Esophagus squamous epithelium (tissue), 5 donors: ENCODE data around the gene SLBP. TPM values are rescaled to one million over a fixed set of nuclear protein-coding genes. Genes with fewer than 3 reads are reported as not detected.

Experiments
- DNase-seq: peaks from one replicate; lab custom pipeline; 2025; lab: John Stamatoyannopoulos, UW
- H3K27ac ChIP-seq, 4 donors: fragments of 200-600 bp; sonication (generic); one replicate each; pipeline ENCODE4 v1.5.1; 2016 to 2019; ENCODE audit warnings: mild to moderate bottlenecking in 1 of 4
- H3K27me3 ChIP-seq, 4 donors: fragments of 200-600 bp; sonication (generic); 1 replicate in 3 of 4; 2 replicates in 1 of 4; pipeline versions ENCODE4 v1.5.1 to v1.6.0; 2017 to 2021; ENCODE audit warnings: antibody characterized with exemption in 1 of 4
- H3K36me3 ChIP-seq, 3 donors: fragments of 200-600 bp; sonication (generic); one replicate each; pipeline ENCODE4 v1.5.1; 2016 to 2019
- H3K4me1 ChIP-seq, 3 donors: fragments of 200-600 bp; sonication (generic); one replicate each; pipeline ENCODE4 v1.5.1; 2017 to 2019
- H3K4me3 ChIP-seq, 4 donors: fragments of 200-600 bp; sonication (generic); 1 replicate in 3 of 4; 2 replicates in 1 of 4; pipeline ENCODE4 v1.5.1; 2016 to 2019; ENCODE audit warnings: mild to moderate bottlenecking in 2 of 4, moderate library complexity in 1 of 4
- H3K9me3 ChIP-seq, 3 donors: fragments of 200-600 bp; sonication (generic); one replicate each; pipeline ENCODE4 v1.5.1; 2016 to 2019
- POLR2A ChIP-seq, 4 donors: fragments of 450-650 bp; IDR thresholded peaks; one replicate each; pipeline ENCODE4 v1.6.1; 2017; ENCODE audit warnings: antibody characterized with exemption in 4 of 4, mild to moderate bottlenecking in 4 of 4, moderate library complexity in 3 of 4
- WGBS, 2 donors: methylation state at CpG; one replicate each; pipeline ENCODE4 v1.1.5; 2018; 5-methylcytosine and 5-hydroxymethylcytosine counted together
- intact Hi-C: fragments of 100-400 bp; cut with DNase I; formaldehyde crosslinking; loops from one replicate; pipeline ENCODE4 v1.15.0; 2022
- total RNA-seq, 4 donors: library from RNA; depleted of rRNA; stranded (reverse); fragments of >200 nt; gene quantifications; one replicate each; pipeline ENCODE4 v1.1.0, GENCODE V29; 2016
- TF ChIP-seq, protein P1 (sequence below), 6 experiments: fragments of 450-650 bp in 4 of 6; fragments of 200-600 bp in 2 of 6; sonication (generic) in 2 of 6; IDR thresholded peaks; one replicate each; pipeline ENCODE4 v1.5.1; 2016 to 2019; ENCODE audit warnings: antibody characterized with exemption in 6 of 6, mild to moderate bottlenecking in 4 of 6, moderate library complexity in 4 of 6
- donor health status: DM: yes; HTN: yes; CAD: no.

SLBP gene
- total RNA-seq, 4 donors from 2014 or later: 32.4 to 60.1 (median 48.6) TPM

DNA sequence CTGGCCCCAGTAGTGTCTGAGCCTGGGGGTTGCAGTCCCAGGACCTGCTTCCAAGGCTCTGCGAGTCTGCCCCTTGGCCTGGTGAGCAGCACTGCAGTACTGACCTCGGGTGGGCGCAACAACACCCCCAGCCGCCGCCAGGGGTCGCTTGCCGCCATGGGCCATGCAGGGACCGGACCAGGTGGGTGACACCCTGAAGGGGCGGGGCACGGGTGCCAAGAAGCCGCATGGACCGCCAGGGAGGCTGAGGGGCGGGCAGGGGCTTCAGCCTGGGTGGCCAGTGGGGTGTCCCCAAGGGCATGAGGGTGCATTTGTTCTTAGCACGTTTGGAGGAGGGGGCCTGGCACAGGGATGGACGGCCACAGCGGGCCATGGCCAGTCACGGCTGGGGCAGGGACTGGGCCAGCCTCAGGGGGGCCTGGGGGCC, 34.2 kb upstream of the SLBP start:
- H3K4me3 ChIP-seq: no peak overlapping the region
- peaks cover 0 to 10% (median 0%) of the 10 kb centered on the region in 4 donors for H3K27me3 ChIP-seq
- H3K4me1 ChIP-seq: peaks cover 12 to 36% (median 13%) of the 10 kb centered on the region in 3 donors
- TF ChIP-seq, protein P1, sequence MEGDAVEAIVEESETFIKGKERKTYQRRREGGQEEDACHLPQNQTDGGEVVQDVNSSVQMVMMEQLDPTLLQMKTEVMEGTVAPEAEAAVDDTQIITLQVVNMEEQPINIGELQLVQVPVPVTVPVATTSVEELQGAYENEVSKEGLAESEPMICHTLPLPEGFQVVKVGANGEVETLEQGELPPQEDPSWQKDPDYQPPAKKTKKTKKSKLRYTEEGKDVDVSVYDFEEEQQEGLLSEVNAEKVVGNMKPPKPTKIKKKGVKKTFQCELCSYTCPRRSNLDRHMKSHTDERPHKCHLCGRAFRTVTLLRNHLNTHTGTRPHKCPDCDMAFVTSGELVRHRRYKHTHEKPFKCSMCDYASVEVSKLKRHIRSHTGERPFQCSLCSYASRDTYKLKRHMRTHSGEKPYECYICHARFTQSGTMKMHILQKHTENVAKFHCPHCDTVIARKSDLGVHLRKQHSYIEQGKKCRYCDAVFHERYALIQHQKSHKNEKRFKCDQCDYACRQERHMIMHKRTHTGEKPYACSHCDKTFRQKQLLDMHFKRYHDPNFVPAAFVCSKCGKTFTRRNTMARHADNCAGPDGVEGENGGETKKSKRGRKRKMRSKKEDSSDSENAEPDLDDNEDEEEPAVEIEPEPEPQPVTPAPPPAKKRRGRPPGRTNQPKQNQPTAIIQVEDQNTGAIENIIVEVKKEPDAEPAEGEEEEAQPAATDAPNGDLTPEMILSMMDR (IDR thresholded peaks at IDR 0.05): peak; percentile 56 to 85 (median 77)
- no peak for TF ChIP-seq POLR2A (IDR thresholded peaks at IDR 0.05)
- H3K27ac ChIP-seq: no peak overlapping the region
- intact Hi-C loops: loop anchor here (5.0 kb wide), 2 partner anchors 66 to 156 kb away; no protein-coding TSS in a partner anchor
- DNase-seq: no peak
- no peaks in the 10 kb centered on the region for H3K9me3 ChIP-seq
- 40% methylated on average over 1 of the region's 17 CpGs; no CpG with 5 or more reads in 1 of the 2 donors for WGBS, 2 donors
- H3K36me3 ChIP-seq: peaks cover under 1 to 33% (median 4%) of the 10 kb centered on the region in 3 donors

GRCh38 chr4:1745697-1746096, 33.6 kb upstream of the SLBP start:
- TF ChIP-seq, protein P1 (IDR thresholded peaks at IDR 0.05): no peak
- no peak for TF ChIP-seq POLR2A (IDR thresholded peaks at IDR 0.05)
- Histone ChIP-seq H3K27ac (no peak overlapping the region), H3K4me1 (peaks cover 7 to 30% (median 8%) of the 10 kb centered on the region in 3 donors), H3K36me3 (peaks cover 5 to 39% (median 8%) of the 10 kb centered on the region in 3 donors), H3K27me3 (peaks cover 0 to 10% (median 0%) of the 10 kb centered on the region in 4 donors), H3K4me3 (no peak overlapping the region), H3K9me3 (no peaks in the 10 kb centered on the region)
- WGBS, 2 donors: 76 to 100% methylated on average over 2 to 7 of the region's 12 CpGs
- intact Hi-C loops: loop anchor here (5.0 kb wide), 2 partner anchors 67 to 157 kb away; no protein-coding TSS in a partner anchor
- no peak for DNase-seq

- WGBS, 2 donors: 82 to 90% methylated on average over 8 to 13 of the region's 13 CpGs
- TF ChIP-seq POLR2A (IDR thresholded peaks at IDR 0.05): no peak
- TF ChIP-seq, protein P1 (IDR thresholded peaks at IDR 0.05): no peak
- Histone ChIP-seq H3K4me1 (peaks cover 7 to 25% (median 8%) of the 10 kb centered on the region in 3 donors), H3K27ac (no peak overlapping the region), H3K36me3 (peaks cover 5 to 45% (median 8%) of the 10 kb centered on the region in 3 donors), H3K4me3 (no peak overlapping the region), H3K27me3 (peaks cover 0 to 10% (median 0%) of the 10 kb centered on the region in 4 donors), H3K9me3 (no peaks in the 10 kb centered on the region)
- DNase-seq: no peak
- intact Hi-C loops: loop anchor here (5.0 kb wide), 2 partner anchors 67 to 157 kb away; no protein-coding TSS in a partner anchor
Measured at GRCh38 chr4:1745165-1745564, 33.0 kb upstream of the SLBP start.

DNA sequence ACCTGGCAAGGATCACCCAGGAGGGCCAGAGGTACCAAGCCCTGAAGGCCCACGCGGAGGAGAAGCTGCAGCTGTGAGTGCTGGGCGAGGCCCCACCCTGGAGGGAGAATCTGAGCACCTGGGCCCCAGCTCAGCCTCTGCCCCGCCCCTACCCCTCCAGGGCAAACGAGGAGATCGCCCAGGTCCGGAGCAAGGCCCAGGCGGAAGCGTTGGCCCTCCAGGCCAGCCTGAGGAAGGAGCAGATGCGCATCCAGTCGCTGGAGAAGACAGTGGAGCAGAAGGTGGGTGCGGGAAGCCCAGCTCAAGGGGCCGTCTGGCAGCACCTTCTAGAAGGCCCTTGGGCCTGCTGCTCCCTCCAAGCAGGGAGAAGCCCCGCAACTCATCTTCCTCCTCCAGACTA, 32.4 kb upstream of the SLBP start:
- intact Hi-C loops: no loop called here
- 65 to 100% methylated on average over 1 to 9 of the region's 14 CpGs for WGBS, 2 donors
- Histone ChIP-seq H3K36me3 (peaks cover 5 to 51% (median 8%) of the 10 kb centered on the region in 3 donors), H3K4me1 (peaks cover 7 to 19% (median 8%) of the 10 kb centered on the region in 3 donors), H3K4me3 (no peak overlapping the region), H3K9me3 (no peaks in the 10 kb centered on the region), H3K27me3 (peaks cover 0 to 10% (median 0%) of the 10 kb centered on the region in 4 donors), H3K27ac (no peak overlapping the region)
- no peak for DNase-seq
- no peak for TF ChIP-seq POLR2A (IDR thresholded peaks at IDR 0.05)
- TF ChIP-seq, protein P1 (IDR thresholded peaks at IDR 0.05): no peak

DNA sequence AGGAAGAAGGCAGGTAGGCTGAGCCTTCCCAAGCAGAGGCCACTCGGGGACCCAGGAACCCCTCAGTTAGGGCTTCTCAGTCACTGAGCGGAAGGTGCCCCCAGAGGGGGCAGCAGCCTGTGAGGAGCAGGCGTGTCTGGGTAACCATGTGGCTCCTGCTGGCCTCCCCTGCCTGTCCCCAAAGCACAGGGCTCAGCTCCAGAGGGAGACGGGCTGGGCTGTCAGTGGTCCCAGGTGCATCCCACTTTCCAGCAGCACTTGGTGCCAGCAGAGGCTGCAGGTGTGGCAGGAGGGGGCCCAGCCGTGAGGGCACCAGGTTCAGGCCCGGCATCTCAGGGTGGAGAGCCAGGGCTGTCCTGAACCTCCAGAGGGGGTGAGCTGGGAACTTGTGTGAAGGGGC, 31.9 kb upstream of the SLBP start:
- Histone ChIP-seq H3K4me1 (peaks cover 7 to 16% (median 8%) of the 10 kb centered on the region in 3 donors), H3K27ac (no peak overlapping the region), H3K36me3 (peaks cover 5 to 56% (median 8%) of the 10 kb centered on the region in 3 donors), H3K9me3 (peaks cover 0 to 5% (median 4%) of the 10 kb centered on the region in 3 donors), H3K27me3 (peaks cover 0 to 10% (median 0%) of the 10 kb centered on the region in 4 donors), H3K4me3 (no peak overlapping the region)
- WGBS, 2 donors: 80% methylated on average over 1 of the region's 6 CpGs; no CpG with 5 or more reads in 1 of the 2 donors
- no peak for TF ChIP-seq POLR2A (IDR thresholded peaks at IDR 0.05)
- TF ChIP-seq, protein P1 (IDR thresholded peaks at IDR 0.05): no peak
- intact Hi-C loops: no loop called here
- no peak for DNase-seq
